Suprapubic skin (tissue), 4 donors: ENCODE results near the gene CLEC4D. TPM values are rescaled to one million over a fixed set of nuclear protein-coding genes. Genes with fewer than 3 reads are reported as not detected.

Source experiments
- DNase-seq, 2 donors: peaks; one replicate each; pipeline ENCODE4 v3.0.0-alpha.2; 2019; ENCODE audit warnings: low spot score in 2 of 2
- H3K27ac ChIP-seq: fragments of 200-600 bp; sonication (generic); one replicate; pipeline ENCODE4 v1.5.1; 2019
- H3K27me3 ChIP-seq: fragments of 200-600 bp; sonication (generic); one replicate; pipeline ENCODE4 v1.5.1; 2019
- H3K36me3 ChIP-seq: fragments of 200-600 bp; sonication (generic); one replicate; pipeline ENCODE4 v1.5.1; 2019
- H3K4me1 ChIP-seq: fragments of 200-600 bp; sonication (generic); one replicate; pipeline ENCODE4 v1.5.1; 2019
- H3K4me3 ChIP-seq: fragments of 200-600 bp; sonication (generic); one replicate; pipeline ENCODE4 v1.5.1; 2019; ENCODE audit warnings: mild to moderate bottlenecking
- H3K9me3 ChIP-seq: fragments of 200-600 bp; sonication (generic); one replicate; pipeline ENCODE4 v1.5.1; 2019
- CTCF ChIP-seq, 2 donors: fragments of 200-600 bp in 1 of 2; fragments of 450-650 bp in 1 of 2; sonication (generic) in 1 of 2; IDR thresholded peaks; one replicate each; pipeline ENCODE4 v1.5.1; 2016 to 2019; ENCODE audit warnings: antibody characterized with exemption in 2 of 2, mild to moderate bottlenecking in 1 of 2, moderate library complexity in 1 of 2
- EP300 ChIP-seq: sonication (generic); formaldehyde crosslinking; IDR thresholded peaks from one replicate; pipeline ENCODE4 v1.6.1; 2017; ENCODE audit warnings: antibody characterized with exemption
- POLR2A ChIP-seq, 2 donors: fragments of 450-650 bp; IDR thresholded peaks; one replicate each; pipeline ENCODE4 v1.6.1; 2017; ENCODE audit warnings: antibody characterized with exemption in 2 of 2, mild to moderate bottlenecking in 2 of 2, moderate library complexity in 2 of 2
- POLR2AphosphoS5 ChIP-seq, 3 donors: sonication (generic); formaldehyde crosslinking; IDR thresholded peaks; one replicate each; pipeline ENCODE4 v1.6.1; 2017; ENCODE audit warnings: antibody characterized with exemption in 3 of 3
- WGBS: methylation state at CpG from one replicate; pipeline ENCODE4 v1.1.5; 2018; 5-methylcytosine and 5-hydroxymethylcytosine counted together
- total RNA-seq, 4 donors: library from RNA; depleted of rRNA; stranded (reverse); fragments of >200 nt; gene quantifications; one replicate each; pipeline ENCODE4 v1.1.0, GENCODE V29; 2016

Gene CLEC4D
- total RNA-seq, 4 donors from 2014 or later: not detected

- Histone ChIP-seq H3K27ac (no peak overlapping the region), H3K36me3 (no peaks in the 10 kb centered on the region), H3K4me3 (no peak overlapping the region), H3K9me3 (no peaks in the 10 kb centered on the region), H3K27me3 (peaks cover 4% of the 10 kb centered on the region), H3K4me1 (no peaks in the 10 kb centered on the region)
- TF ChIP-seq CTCF (IDR thresholded peaks at IDR 0.05) (no peak), POLR2AphosphoS5 (IDR thresholded peaks at IDR 0.05) (no peak), POLR2A (IDR thresholded peaks at IDR 0.05) (no peak), EP300 (no peak)
- 81% methylated on average over 10 of the region's 10 CpGs for WGBS
- DNase-seq: no peak
Measured at GRCh38 chr12:8541562-8541961, 28.3 kb downstream of the CLEC4D start.

DNA sequence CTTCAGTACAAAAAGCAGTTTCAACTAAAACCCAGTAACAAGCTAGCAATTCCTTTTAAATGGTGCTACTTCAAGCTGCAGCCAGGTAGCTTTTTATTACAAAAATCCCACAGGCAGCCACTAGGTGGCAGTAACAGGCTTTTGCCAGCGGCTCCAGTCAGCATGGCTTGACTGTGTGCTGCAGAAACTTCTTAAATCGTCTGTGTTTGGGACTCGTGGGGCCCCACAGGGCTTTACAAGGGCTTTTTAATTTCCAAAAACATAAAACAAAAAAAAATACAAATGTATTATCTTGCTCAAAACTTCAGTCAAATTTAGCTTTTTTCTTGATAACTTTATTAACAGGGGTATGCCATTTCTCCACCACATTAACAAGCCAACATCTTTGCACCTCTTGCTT is 31.0 kb downstream of the CLEC4D start:
- Histone ChIP-seq H3K4me3 (no peak overlapping the region), H3K9me3 (no peaks in the 10 kb centered on the region), H3K27ac (no peak overlapping the region), H3K27me3 (peaks cover 9% of the 10 kb centered on the region), H3K4me1 (no peaks in the 10 kb centered on the region), H3K36me3 (no peaks in the 10 kb centered on the region)
- TF ChIP-seq CTCF (IDR thresholded peaks at IDR 0.05) (peak; percentile 72 to 82), POLR2A (IDR thresholded peaks at IDR 0.05) (no peak), EP300 (no peak)
- no peak for DNase-seq
- 0% methylated on average over 3 of the region's 3 CpGs for WGBS

DNA sequence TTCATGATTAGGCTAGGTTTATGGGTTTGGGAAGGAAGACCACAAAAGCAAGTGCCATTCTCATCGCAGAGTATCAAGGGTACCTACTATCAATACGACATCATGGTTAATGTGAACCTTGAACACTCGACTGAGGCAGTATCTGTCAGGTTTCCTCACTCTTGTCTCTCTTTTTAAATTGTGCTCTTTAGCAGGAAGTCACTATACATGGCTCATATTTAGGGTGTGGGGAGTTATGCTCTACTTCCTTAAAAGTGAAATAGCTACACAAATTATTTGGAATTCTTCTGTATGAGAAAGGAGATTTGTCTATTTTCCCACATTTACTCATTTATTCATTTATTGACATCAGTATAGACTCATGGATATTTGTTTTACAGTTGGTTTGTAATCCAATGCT is 33.3 kb downstream of the CLEC4D start:
- TF ChIP-seq POLR2AphosphoS5 (IDR thresholded peaks at IDR 0.05) (no peak), POLR2A (IDR thresholded peaks at IDR 0.05) (no peak), CTCF (IDR thresholded peaks at IDR 0.05) (no peak), EP300 (no peak)
- no peaks in the 10 kb centered on the region for H3K4me1 ChIP-seq
- H3K9me3 ChIP-seq: no peaks in the 10 kb centered on the region
- H3K27ac ChIP-seq: no peak overlapping the region
- H3K4me3 ChIP-seq: no peak overlapping the region
- peaks cover 9% of the 10 kb centered on the region for H3K27me3 ChIP-seq
- no peaks in the 10 kb centered on the region for H3K36me3 ChIP-seq
- WGBS: 86% methylated on average over 3 of the region's 3 CpGs
- DNase-seq: no peak

DNA sequence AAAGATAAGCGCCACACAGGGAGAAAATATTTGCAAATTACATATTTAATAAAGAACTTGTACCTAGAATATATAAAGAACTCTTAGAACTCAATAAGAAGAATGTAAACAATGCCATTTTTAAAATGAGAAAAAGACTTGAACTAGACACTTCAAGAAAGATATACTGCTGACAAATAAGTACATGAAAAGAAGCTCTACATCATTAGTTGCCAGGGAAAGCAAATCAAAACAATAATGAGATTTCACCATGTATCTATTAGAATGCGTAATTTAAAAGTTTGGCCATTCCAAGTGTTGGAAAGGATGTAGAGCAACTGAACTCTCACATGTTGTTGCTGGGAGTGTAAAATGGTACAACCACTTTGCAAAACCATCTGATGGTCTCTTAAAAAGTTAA is 34.3 kb downstream of the CLEC4D start:
- 64% methylated on average over 2 of the region's 2 CpGs for WGBS
- TF ChIP-seq CTCF (IDR thresholded peaks at IDR 0.05) (no peak), POLR2AphosphoS5 (IDR thresholded peaks at IDR 0.05) (no peak), EP300 (no peak)
- Histone ChIP-seq H3K27ac (no peak overlapping the region), H3K36me3 (no peaks in the 10 kb centered on the region), H3K4me3 (no peak overlapping the region), H3K4me1 (no peaks in the 10 kb centered on the region), H3K9me3 (no peaks in the 10 kb centered on the region), H3K27me3 (peaks cover 9% of the 10 kb centered on the region)
- no peak for DNase-seq

DNA sequence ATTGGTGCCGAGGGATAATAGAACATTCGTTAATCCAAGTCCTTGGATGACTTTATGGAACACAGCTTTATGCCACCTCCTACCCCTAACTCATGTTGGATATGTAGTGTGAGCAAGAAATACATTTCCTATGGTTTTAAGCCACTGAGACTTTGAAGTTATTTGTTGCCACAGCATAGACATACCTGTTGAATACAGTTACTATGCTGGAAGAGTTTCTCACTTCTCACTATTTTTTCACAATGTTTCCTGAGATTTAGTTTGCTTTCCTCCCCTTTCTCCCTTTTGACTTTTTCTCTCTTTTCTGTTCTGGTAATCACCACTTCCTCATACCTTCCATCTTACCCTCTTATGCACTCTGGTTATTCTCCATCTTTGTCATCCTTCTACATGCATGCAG is 34.9 kb downstream of the CLEC4D start:
- Histone ChIP-seq H3K4me1 (no peaks in the 10 kb centered on the region), H3K27ac (no peak overlapping the region), H3K4me3 (no peak overlapping the region), H3K9me3 (no peaks in the 10 kb centered on the region), H3K36me3 (no peaks in the 10 kb centered on the region), H3K27me3 (peaks cover 9% of the 10 kb centered on the region)
- 91% methylated on average over 2 of the region's 2 CpGs for WGBS
- TF ChIP-seq EP300: no peak
- TF ChIP-seq CTCF (IDR thresholded peaks at IDR 0.05): no peak
- TF ChIP-seq POLR2AphosphoS5 (IDR thresholded peaks at IDR 0.05): no peak
- no peak for TF ChIP-seq POLR2A (IDR thresholded peaks at IDR 0.05)
- DNase-seq: no peak
